Neural cell (in vitro differentiated cells): ENCODE data around the gene ARAP2. TPM values are rescaled to one million over a fixed set of nuclear protein-coding genes. Genes with fewer than 3 reads are reported as not detected.

ENCODE experiments used
- H2AFZ ChIP-seq: fragments of 200-600, 300-800 bp; sonication (generic), shearing (Covaris generic); 2 replicates; pipeline ENCODE4 v1.6.0; 2014; ENCODE audit warnings: low read depth, mild to moderate bottlenecking, antibody characterized with exemption, low read length, moderate library complexity
- H3F3A ChIP-seq: fragments of 200-600 bp; shearing (Covaris generic); 2 replicates; pipeline ENCODE4 v1.6.1; 2016; ENCODE audit warnings: mild to moderate bottlenecking, moderate library complexity, mixed read lengths, antibody characterized with exemption, low read length; ENCODE audit not compliant: insufficient read depth, poor library complexity, severe bottlenecking
- H3K27ac ChIP-seq: fragments of 200-600, 300-800 bp; sonication (generic), shearing (Covaris generic); 2 replicates; pipeline ENCODE4 v1.5.1; 2014; ENCODE audit warnings: mild to moderate bottlenecking, low read length, moderate library complexity
- H3K27me3 ChIP-seq: fragments of 300-800, 200-600 bp; sonication (generic), shearing (Covaris generic); 2 replicates; pipeline ENCODE4 v1.6.0; 2014; ENCODE audit warnings: mild to moderate bottlenecking, low read depth, low read length, moderate library complexity; ENCODE audit not compliant: insufficient read depth
- H3K36me3 ChIP-seq: fragments of 300-800, 200-600 bp; sonication (generic), shearing (Covaris generic); 2 replicates; pipeline ENCODE4 v1.5.1; 2014; ENCODE audit warnings: mild to moderate bottlenecking, antibody characterized with exemption, low read length, moderate library complexity; ENCODE audit not compliant: insufficient read depth
- H3K4me2 ChIP-seq: fragments of 300-800, 200-600 bp; sonication (generic), shearing (Covaris generic); 2 replicates; pipeline ENCODE4 v1.6.0; 2014; ENCODE audit warnings: mild to moderate bottlenecking, low read length
- H3K4me3 ChIP-seq: fragments of 300-800, 200-600 bp; sonication (generic), shearing (Covaris generic); 2 replicates; pipeline ENCODE4 v1.5.1; 2014; ENCODE audit warnings: mild to moderate bottlenecking, low read length, moderate library complexity
- H3K79me2 ChIP-seq: fragments of 200-600 bp; shearing (Covaris generic); replicated peaks from 2 replicates; pipeline ENCODE4 v1.6.0; 2014; ENCODE audit warnings: mild to moderate bottlenecking, low read length, moderate library complexity; ENCODE audit not compliant: insufficient read depth
- H3K9ac ChIP-seq: fragments of 300-800, 200-600 bp; sonication (generic), shearing (Covaris generic); 2 replicates; pipeline ENCODE4 v1.6.1; 2016; ENCODE audit warnings: mild to moderate bottlenecking, low read length, mixed read lengths
- H3K9me2 ChIP-seq: fragments of 200-600 bp; shearing (Covaris generic); 2 replicates; pipeline ENCODE4 v1.6.1; 2016; ENCODE audit warnings: mild to moderate bottlenecking, low read length, mixed read lengths; ENCODE audit not compliant: insufficient read depth
- H3K9me3 ChIP-seq: fragments of 200-600, 300-800 bp; sonication (generic), shearing (Covaris generic); 2 replicates; pipeline ENCODE4 v1.6.1; 2016; ENCODE audit warnings: mild to moderate bottlenecking, mixed run types, low read length, moderate library complexity, mixed read lengths
- H4K20me1 ChIP-seq: fragments of 200-600 bp; shearing (Covaris generic); 2 replicates; pipeline ENCODE4 v1.6.1; 2016; ENCODE audit warnings: mild to moderate bottlenecking, mixed run types; ENCODE audit not compliant: insufficient read depth
- CTCF ChIP-seq: fragments of 450-650 bp; IDR thresholded peaks from 2 replicates; pipeline ENCODE4 v1.5.1; 2014; ENCODE audit warnings: antibody characterized with exemption, mild to moderate bottlenecking, moderate library complexity; ENCODE audit not compliant: poor library complexity, severe bottlenecking
- EP300 ChIP-seq: fragments of 450-650 bp; conservative IDR thresholded peaks from 2 replicates; pipeline ENCODE4 v1.6.1; 2014; ENCODE audit warnings: antibody characterized with exemption, mild to moderate bottlenecking, moderate library complexity; ENCODE audit not compliant: poor library complexity, severe bottlenecking
- EZH2 ChIP-seq: fragments of 200-600, 300-800 bp; shearing (Covaris generic), sonication (generic); IDR thresholded peaks from 2 replicates; pipeline ENCODE4 v1.6.1; 2014; ENCODE audit warnings: antibody characterized with exemption, low read length, borderline replicate concordance, mild to moderate bottlenecking; ENCODE audit not compliant: insufficient read depth, poor library complexity, severe bottlenecking
- MXI1 ChIP-seq: fragments of 450-650 bp; conservative IDR thresholded peaks from 2 replicates; pipeline ENCODE4 v1.6.1; 2014; ENCODE audit warnings: antibody characterized with exemption, mild to moderate bottlenecking; ENCODE audit not compliant: poor library complexity, severe bottlenecking
- POLR2AphosphoS5 ChIP-seq: IDR thresholded peaks from 2 replicates; pipeline ENCODE4 v1.6.1; 2012
- RAD21 ChIP-seq: fragments of 450-650 bp; conservative IDR thresholded peaks from 2 replicates; pipeline ENCODE4 v1.6.1; 2014; ENCODE audit warnings: antibody characterized with exemption, mild to moderate bottlenecking, moderate library complexity
- SMC3 ChIP-seq: fragments of 450-650 bp; conservative IDR thresholded peaks from 2 replicates; pipeline ENCODE4 v1.6.1; 2014; ENCODE audit warnings: antibody characterized with exemption, mild to moderate bottlenecking, moderate library complexity; ENCODE audit not compliant: poor library complexity
- TAF1 ChIP-seq: IDR thresholded peaks from 2 replicates; pipeline ENCODE4 v1.6.1; 2012; ENCODE audit warnings: low read depth
- polyA plus RNA-seq: library from polyadenylated mRNA; depleted of rRNA; stranded (reverse); fragments of >200 nt; gene quantifications from 2 replicates; pipeline ENCODE4 v1.2.3, GENCODE V29; 2014
- TF ChIP-seq, protein P1 (sequence below): IDR thresholded peaks from 2 replicates; pipeline ENCODE4 v1.6.1; 2012; ENCODE audit warnings: borderline replicate concordance

The ARAP2 gene
- polyA plus RNA-seq, 1 donor from 2014 or later, result 2.1 TPM

DNA sequence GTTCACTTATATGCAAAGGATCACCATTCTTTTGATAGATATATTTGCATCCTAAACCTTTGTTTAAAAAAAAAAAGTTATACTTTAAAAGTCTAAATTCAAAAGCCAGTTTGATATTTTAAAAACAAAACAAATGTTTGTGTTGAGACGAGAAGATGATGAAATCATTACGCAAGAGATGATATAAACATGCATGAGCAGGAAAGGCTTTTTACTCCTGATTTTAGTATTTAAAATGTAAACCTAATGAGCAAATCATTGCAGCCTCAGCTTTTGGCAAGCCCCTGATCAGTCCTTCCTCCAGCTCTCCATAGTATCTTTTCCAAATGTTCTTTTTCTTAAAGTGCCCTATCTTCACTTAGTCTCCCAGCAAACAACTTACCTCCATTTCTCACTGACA is 115.6 kb downstream of the ARAP2 start:
- no peak overlapping the region for H3K4me2 ChIP-seq
- H3K9ac ChIP-seq, result no peak overlapping the region
- no peaks in the 10 kb centered on the region for H4K20me1 ChIP-seq
- H3F3A ChIP-seq, result no peaks in the 10 kb centered on the region
- H2AFZ ChIP-seq, result no peak overlapping the region
- no peak for TF ChIP-seq RAD21
- no peak for TF ChIP-seq EZH2
- TF ChIP-seq, protein P1, sequence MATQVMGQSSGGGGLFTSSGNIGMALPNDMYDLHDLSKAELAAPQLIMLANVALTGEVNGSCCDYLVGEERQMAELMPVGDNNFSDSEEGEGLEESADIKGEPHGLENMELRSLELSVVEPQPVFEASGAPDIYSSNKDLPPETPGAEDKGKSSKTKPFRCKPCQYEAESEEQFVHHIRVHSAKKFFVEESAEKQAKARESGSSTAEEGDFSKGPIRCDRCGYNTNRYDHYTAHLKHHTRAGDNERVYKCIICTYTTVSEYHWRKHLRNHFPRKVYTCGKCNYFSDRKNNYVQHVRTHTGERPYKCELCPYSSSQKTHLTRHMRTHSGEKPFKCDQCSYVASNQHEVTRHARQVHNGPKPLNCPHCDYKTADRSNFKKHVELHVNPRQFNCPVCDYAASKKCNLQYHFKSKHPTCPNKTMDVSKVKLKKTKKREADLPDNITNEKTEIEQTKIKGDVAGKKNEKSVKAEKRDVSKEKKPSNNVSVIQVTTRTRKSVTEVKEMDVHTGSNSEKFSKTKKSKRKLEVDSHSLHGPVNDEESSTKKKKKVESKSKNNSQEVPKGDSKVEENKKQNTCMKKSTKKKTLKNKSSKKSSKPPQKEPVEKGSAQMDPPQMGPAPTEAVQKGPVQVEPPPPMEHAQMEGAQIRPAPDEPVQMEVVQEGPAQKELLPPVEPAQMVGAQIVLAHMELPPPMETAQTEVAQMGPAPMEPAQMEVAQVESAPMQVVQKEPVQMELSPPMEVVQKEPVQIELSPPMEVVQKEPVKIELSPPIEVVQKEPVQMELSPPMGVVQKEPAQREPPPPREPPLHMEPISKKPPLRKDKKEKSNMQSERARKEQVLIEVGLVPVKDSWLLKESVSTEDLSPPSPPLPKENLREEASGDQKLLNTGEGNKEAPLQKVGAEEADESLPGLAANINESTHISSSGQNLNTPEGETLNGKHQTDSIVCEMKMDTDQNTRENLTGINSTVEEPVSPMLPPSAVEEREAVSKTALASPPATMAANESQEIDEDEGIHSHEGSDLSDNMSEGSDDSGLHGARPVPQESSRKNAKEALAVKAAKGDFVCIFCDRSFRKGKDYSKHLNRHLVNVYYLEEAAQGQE, result no peak
- TF ChIP-seq TAF1, result no peak
- no peak for TF ChIP-seq CTCF
- no peak for TF ChIP-seq SMC3
- no peak for TF ChIP-seq EP300
- no peak for TF ChIP-seq POLR2AphosphoS5
- TF ChIP-seq MXI1, result no peak
- no peaks in the 10 kb centered on the region for H3K36me3 ChIP-seq
- H3K9me3 ChIP-seq, result no peaks in the 10 kb centered on the region
- H3K79me2 ChIP-seq, result no peaks in the 10 kb centered on the region
- H3K27ac ChIP-seq, result no peak overlapping the region
- H3K4me3 ChIP-seq, result no peak overlapping the region
- no peaks in the 10 kb centered on the region for H3K9me2 ChIP-seq
- H3K27me3 ChIP-seq, result no peaks in the 10 kb centered on the region

DNA sequence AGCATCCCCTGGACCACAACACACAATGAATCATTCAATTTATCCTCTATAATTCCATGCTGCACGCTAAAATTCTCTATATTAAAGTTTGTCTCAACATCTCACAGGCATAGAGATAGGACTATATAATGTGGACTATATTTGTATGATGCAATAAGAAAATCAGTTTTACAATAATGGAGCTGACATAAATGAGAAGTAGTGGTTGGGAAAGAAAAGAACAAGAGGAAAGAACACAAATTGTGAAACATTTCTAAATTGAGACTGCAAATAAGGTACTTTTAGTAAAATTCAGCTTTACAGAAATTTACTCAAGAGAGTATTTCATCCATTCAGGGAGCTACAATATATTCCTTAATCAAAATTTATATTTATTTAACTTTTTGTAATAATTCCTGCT is 120.4 kb downstream of the ARAP2 start:
- no peak overlapping the region for H3K27ac ChIP-seq
- no peaks in the 10 kb centered on the region for H3F3A ChIP-seq
- TF ChIP-seq CTCF (no peak), SMC3 (no peak), POLR2AphosphoS5 (no peak), TAF1 (no peak), RAD21 (no peak), MXI1 (no peak), EZH2 (no peak), EP300 (no peak)
- TF ChIP-seq, protein P1, result no peak
- no peak overlapping the region for H2AFZ ChIP-seq
- no peak overlapping the region for H3K9ac ChIP-seq
- H3K4me3 ChIP-seq, result no peak overlapping the region
- H3K36me3 ChIP-seq, result no peaks in the 10 kb centered on the region
- no peak overlapping the region for H3K4me2 ChIP-seq
- H3K9me3 ChIP-seq, result no peaks in the 10 kb centered on the region
- no peaks in the 10 kb centered on the region for H3K27me3 ChIP-seq
- no peaks in the 10 kb centered on the region for H4K20me1 ChIP-seq
- no peaks in the 10 kb centered on the region for H3K9me2 ChIP-seq
- H3K79me2 ChIP-seq, result no peaks in the 10 kb centered on the region
